HG03060 (cell line): ENCODE data around the gene SPATA2L.
"Not testable (repeated sequence)": the region's sequence is repeated elsewhere in the genome, so short reads cannot be mapped to it uniquely, and the experiment has no call there.

Experiments used
- ATAC-seq: cut with Tn5 transposase; IDR thresholded peaks from one replicate; pipeline ENCODE4 v1.9.1; 2021; ENCODE audit warnings: low read depth, moderate number of reproducible peaks; ENCODE audit not compliant: unreplicated experiment

Gene SPATA2L

DNA sequence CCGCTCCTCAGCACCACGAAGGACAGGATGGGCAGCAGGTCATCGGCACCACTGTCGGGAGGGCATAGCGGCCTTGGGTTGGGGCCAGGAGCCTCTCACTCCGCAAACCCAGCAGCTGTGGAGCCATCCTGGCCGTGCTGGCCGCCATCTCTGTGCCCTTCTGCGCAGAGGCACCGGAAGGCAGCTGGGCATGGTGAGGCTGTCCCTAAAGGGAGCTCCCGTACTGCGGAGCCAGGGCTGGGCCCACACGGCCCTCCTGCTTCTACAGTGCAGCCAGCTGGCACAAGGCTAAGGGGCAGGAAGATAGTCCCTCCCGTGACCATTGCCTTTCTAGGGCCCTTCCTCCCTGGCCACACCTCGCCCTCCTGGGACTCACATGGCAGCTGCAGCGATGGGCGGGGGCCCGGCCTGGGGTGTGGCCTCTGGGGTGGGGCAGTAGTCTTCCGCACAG, 7.0 kb upstream of the SPATA2L start:
- no peak for ATAC-seq

DNA sequence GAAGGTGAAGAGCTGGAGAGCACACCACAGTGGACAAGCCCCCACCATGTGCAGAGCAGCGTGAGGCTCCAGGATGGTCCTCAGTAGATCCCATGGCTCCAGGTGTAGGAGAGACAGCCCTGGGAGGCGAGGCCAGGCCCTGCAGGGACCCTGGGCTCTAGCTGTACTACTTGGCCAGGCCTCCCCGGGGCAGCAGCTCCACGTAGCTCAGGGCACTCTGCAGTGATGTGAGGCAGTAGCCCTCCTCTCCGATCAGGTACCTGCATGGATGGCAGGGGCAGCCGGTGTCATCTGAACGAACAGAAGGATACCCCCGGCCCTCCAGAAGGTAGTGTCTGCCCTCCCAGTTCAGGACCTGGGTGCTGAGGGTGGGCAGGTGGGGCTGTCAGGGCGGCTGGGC, 6.2 kb upstream of the SPATA2L start:
- no peak for ATAC-seq

DNA sequence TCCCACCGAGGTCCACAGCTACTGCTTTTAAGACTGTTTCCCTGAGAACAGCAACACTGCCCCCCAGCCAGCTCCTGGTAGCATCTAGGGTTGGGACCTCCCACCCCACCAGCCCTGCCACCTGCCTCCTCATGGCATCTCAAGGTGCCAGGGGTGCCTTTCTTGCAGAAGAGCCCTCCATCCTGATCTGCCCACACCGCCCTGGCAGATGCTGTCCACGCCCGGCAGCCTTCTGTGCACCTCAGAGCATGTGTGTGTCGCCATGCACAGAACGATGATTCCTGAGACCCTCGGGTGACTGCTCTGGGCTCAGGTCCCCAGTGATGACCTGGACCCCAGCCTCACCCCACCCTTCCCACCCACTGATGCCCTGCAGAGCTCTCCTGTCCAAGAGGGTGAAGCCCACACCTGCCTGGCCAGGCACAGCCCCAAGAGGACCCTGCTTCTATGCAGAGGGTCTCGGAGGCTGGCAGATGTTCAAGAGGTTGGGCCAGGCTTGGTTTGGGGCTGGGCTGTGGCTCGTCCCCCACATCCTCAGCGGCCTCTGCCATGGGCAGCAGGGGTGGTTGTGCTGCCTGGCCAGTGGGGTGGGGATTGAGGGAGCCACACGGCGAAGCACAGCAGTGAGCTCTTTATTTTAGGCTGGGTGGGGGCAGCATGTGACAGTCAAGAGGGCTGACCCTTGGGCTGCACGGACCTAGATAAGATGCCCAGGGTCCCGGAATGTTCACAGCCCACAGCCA, 5.2 kb upstream of the SPATA2L start:
- ATAC-seq = no peak

DNA sequence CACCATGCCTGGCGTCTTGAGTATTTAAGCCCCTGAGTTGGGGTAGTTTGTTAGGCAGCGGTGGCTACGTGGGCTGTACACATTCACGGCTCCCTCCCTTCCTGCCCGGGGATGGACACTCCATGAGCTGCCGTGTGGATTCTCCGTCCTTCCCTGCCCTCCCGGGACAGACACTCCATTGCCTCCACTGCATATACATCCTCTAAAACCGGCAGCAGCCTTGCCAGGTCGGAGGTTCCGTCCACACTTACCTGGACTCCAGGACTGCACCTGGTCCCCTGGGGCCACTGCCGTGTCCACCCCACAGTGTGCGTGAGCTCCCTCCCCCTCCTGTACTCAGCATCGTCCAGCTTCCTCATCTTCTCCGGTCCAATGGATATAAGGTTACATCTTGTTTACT, 3.5 kb upstream of the SPATA2L start:
- no peak for ATAC-seq

DNA sequence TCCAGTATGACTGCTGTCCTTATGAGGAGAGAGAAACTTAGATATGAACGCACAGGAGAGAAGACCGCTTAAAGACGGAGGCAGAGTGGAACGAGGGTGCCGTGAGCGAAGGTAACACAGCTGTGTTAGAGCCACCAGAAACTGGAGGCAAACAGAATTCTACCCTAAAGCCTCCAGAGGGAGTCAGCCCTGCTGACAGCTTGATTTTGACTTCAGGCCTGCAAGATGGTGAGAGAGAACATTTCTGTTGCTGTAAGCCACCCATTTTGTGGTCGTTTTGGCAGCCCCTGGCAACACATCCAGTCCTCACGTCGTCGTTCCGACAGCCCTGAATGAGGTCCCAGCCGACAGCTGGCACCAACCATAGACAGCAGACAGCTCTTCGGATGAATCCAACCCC, 2.8 kb upstream of the SPATA2L start:
- no peak for ATAC-seq

DNA sequence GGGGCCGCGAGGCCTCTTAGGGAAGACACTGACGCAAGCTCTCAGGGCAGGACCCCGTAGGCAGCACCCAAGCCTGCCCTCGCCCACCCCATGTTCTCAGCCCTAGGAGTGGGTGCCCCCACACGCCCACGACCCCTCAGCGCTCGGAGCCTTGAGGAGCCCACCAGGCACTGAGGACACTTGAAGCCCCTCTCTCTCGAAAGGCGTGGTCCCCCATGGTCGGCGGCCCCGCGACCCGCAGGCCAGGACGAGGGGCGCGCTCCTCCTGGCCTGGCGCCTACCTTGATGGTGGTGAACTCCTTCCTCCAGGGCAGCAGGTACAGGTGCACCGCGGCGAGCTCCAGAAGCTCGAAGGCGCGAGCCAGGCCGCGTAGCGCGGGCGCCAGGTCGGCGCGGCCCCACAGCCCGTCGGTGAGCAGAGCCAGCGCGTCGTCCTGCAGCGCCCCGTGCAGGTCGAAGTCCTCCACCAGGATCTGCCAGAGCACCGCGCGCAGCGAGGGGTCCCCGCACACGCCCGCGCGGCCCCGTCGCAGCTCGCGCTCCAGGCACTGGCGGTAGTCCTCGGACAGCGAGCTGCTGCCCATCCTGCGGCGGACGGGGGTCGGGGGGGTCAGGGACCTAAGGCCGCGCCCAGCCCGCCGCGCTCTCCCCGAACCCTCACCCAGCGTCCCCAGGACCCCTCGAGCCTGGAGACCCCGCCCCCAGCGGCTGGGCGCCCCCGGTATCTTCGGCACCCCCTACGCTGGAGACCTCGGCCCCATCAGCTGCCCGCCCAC, 668 bp downstream of the SPATA2L start:
- no peak for ATAC-seq

DNA sequence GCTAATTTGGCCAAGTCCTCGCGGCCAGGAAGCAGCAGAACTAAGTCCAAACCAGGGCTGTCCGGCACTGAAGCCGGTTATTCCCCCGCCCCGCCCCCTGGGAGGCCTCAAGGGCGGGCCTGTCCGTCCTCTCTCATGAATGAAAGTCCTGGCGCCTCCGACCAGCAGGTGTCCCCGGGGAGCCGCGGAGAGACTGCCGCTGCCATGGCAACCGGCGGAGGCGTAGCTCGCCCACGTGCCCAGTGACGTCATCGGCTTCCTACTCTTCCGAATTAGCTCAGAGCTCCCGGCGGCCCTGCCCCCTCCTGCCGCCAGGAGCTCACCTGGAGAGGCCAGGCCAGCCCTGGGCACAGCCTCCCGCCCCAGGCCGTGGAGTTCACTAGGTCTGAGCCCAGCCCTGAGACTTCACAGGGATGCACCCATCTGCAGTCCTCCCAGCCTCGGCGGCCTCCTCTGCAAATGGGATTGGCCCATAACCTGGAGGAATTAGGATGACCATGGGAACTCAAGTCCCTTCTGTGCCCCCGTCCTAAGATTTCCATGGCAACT, 1.3 kb downstream of the SPATA2L start:
- peak; percentile 36 for ATAC-seq

DNA sequence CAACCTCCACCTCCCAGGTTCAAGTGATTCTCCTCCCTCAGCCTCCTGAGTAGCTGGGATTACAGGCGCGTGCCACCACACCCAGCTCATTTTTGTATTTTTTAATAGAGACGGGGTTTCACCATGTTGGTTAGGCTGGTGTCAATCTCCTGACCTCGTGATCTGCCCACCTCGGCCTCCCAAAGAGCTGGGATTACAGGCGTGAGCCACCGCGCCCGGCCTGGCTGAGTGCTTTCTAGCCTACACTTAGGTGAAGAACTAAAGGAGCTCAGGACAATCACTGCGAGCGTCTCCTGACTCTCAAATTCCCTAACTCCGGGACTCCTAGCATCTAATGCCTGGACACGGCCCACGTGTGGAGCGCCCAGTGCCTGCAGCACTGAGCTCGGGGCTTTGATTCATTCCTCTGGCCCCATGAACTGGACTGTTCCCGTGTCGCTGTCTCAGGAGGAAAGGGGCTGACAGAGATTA, 1.8 kb downstream of the SPATA2L start:
- not testable (repeated sequence) for ATAC-seq

DNA sequence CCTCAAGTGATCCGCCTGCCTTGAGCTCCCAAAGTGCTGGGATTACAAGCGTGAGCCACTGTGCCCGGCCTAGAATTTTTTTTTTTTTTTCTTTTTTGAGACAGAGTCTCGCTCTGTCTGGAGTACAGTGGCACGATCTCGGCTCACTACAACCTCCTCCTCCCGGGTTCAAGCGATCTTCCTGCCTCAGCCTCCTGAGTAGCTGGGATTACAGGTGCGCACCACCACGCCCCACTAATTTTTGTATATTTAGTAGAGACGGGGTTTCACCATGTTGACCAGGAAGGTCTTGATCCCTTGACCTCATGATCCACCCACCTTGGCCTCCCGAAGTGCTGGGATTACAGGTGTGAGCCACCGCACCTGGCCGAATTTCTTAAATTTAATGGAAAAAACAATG, 2.8 kb downstream of the SPATA2L start:
- ATAC-seq = not testable (repeated sequence)

DNA sequence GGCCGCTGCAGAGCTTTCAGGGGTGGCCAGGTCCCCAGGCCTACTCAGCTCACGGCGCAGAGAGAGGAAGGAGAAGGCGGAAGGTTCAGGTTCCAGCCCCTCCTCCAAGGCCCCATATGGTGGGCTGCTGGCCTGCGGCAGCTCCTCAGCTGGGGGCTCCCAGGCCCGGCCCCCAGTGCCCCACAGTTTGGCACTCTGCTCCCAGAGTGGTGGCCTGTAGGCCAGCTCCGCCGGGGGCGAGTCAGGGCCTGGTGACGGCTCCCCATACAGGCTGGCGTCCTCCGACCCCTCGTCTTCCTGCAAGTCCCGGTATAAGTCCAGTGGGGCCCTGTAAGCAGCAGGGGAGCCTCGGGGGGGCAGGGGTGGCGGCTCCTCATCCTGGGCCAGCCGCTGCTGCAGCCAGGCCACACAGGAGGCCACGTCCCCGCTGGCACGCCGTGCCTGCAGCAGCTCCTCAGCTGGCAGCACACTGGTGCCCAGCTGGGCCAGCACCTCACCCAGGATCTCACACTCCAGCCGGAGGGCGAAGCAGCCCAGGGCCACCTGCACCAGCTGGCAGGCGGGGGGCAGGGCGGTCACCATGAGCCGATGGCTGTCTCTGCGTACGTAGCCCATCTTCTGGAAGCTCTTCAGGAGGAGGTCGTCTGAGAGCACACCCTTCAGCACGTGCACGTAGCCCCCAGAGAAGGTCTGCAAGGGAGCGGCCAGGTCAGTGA, 3.7 kb downstream of the SPATA2L start:
- ATAC-seq = no peak

DNA sequence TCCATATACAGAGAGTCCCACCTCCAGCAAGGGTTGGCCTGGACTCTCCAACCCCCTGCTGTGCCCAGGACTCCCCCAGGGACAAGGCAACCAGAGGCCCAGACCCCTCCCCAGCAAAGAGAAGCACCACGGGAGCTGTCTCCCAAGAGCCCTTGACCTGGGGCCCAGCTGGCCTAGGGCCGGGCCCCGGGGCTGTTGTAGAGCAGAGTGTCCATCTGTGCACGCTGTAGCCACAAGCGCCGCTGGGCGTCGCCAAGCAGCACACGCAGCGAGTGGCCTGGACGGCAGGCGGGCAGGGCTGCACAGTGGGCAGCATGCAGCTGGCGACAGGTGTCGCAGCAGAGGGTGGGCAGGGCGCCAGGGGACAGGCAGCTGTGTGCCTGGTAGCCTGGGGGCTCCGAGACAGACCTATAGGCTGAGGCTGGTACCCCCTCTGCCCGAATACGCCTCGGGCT, 4.3 kb downstream of the SPATA2L start:
- ATAC-seq = no peak

DNA sequence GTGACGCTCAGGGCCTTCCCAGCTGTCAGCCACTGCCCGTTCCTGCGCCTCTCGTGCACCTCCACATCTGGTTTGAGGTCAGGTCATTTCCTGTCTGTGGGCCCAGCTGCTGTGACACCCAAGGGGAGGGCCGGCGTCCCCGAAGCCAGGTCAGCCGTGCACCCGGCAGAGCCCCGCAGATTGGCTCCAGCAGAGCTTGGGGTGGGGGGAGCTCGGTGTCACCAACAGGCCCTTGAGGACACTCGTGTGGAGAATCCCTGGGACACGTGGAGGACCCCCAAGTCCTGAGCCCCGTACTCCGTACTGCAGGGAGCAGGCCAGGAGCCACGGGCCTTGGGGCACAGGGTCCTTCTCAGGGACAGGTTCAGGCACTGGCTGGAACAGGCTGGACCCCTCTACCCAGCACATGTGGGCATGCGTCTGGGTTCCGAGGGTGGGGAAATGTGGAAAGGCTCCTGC, 4.8 kb downstream of the SPATA2L start:
- ATAC-seq = no peak

DNA sequence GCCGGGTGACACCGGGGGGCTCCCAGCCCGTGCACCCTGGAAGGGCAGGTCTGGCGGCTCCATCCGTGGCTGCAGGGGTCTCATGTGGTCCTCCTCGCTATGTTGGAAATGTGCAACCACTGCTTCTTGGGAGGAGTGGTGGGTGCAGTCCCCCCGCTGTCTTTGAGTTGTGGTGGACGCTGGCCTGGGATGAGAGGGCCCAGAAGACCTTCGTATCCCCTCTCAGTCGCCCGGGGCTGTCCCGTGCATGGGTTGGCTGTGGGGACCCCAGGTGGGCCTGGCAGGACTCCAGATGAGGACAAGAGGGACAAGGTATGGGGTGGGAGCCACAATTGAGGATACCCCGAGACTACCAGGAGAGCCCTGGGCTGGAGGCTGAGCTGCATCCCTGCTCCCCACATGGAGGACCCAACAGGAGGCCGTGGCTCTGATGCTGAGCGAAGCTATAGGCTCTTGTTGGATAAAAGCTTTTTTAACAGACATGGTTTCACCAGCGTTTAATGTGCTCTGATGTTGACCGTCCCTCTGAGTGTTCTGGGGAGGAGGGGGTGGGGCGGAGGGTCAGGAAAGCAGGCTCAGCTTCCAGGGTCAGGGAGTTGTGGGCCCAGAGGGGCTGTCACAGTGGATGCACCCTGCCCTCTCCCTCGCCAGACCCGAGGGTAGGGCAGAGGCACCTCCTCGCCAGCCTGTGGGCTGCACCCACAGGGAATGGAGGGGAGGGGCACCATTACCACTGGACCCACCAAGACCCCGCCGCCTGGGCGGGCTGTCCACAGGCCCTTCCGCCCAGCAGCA, 5.4 kb downstream of the SPATA2L start:
- no peak for ATAC-seq

DNA sequence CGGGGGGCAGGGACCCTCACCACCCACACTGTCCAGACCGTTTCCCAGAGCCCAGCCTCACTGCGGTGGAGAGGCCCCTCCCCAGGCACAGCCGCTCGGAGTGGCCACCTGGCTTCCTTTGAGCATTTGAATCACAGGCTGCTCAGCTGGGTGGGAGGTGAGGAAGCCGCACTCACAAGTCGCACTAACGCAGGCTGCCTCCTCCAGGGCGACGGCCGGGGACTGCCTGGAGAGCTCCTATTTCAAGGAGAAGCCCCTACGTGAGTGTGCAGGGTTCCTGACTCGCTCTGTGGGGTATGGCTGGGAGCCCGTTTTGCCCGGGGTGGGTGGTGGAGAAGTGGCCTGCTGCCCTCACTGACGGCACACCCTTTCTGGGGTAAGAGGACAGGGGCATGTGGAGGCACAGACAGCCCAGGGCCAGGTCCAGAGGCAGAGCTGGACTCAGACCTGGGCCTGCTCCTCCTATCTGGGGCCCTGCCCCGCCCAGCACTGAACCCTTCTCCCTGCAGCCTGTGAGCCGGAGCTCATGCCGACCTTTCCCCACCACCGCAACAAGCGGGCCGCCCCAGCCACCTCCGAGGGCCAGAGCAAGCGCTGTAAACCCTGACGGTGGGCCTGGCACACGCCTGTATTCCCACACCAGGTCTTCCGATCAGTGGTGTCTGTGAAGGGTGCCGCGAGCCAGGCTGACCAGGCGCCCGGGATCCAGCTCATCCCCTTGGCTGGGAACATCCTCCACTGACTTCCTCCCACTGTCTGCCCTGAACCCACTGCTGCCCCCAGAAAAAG, 6.2 kb downstream of the SPATA2L start:
- ATAC-seq = no peak

DNA sequence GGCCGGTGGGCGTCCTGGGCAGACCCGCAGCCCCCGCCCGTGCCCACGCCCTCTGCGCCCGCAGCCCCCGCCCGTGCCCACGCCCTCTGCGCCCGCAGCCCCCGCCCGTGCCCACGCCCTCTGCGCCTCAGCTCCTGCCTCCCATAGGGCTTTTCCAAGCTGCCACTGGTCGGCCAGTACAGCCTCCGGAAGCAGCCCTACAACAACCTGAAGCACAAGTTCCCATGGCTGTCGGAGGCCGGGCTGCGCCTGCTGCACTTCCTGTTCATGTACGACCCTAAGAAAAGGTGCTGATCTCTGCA, 6.8 kb downstream of the SPATA2L start:
- ATAC-seq = not testable (repeated sequence)

DNA sequence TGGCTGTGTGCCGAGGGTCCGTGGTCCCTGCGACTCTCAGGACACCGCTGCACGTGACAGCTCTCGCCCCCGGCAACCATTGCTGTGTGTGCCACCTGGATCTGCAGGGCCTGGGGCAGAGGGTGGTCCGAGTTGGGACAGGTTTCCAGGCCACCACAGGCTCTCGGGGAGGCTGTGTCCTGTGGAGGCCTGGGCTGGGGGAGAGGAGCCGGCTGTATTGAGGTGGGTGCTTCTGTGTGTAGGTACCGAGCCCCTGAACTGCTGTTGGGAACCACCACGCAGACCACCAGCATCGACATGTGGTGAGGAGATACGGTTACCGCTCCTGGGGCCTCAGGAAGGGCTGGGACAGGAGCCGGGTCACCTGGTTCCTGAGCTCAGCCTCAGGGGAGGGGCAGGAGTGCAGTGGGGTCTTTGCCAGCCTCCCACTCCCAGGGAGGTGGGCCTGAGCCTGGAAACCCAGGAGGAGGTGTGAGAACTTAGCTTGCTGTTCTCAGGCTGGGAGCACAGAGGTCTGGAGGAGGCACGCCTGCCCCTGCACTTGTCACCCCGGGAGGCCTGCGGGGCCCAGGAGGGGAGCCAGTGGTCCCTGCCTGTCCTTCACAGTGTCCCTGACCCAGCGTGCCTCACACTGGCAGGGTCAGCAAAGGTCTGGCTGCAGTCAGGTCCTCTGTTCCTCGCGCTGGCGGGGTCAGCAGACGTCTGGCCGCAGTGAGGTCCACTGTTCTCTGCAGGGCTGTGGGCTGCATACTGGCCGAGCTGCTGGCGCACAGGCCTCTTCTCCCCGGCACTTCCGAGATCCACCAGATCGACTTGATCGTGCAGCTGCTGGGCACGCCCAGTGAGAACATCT, 7.3 kb downstream of the SPATA2L start:
- no peak for ATAC-seq

DNA sequence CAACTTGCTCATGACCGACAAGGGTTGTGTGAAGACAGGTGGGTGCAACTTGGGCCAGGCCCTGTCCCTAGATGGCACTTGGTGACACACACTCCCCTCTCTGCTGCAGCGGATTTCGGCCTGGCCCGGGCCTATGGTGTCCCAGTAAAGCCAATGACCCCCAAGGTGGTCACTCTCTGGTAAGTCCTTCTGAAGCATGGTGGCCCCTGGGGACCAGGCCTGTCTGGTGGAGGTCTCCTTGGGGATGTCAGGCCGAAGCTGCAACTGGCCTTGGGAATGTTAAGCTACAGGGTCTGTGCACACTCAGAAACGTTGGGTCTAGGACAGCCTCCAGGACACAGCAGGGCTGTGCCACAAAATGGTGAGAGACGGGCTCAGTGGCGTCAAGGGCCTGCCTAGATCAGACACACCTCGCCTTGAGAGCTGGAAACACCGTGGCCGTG, 8.2 kb downstream of the SPATA2L start:
- ATAC-seq = no peak

DNA sequence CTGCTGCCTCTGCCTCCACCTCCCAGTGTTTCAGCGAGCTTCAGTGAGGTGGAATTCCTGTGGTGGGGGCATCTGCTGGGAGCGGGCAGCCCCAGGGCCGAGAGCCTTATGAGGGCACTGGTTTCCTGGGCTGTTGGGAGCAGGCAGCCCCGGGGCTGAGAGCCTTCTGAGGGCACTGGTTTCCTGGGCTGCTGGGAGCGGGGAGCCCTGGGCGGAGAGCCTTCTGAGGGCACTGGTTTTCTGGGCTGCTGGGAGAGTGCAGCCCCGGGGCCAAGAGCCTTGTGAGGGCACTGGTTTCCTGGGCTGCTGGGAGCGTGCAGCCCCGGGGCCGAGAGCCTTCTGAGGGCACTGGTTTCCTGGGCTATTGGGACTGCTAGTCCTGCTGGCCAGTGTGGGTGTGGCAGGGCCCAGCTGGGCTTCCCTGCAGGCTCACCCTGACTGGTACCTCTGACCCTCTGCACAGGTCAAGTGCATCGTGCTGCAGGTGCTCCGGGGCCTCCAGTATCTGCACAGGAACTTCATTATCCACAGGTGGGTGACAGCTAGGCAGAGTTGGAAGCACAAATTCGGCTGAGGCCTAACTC, 9.4 kb downstream of the SPATA2L start:
- no peak for ATAC-seq
